GM13976 (cell line): Measurements from ENCODE around the gene CHEK1.

Source experiments
- DNase-seq: peaks from one replicate; pipeline ENCODE4 v3.0.0; 2012; ENCODE audit warnings: low spot score
- in situ Hi-C: fragments of 300-500 bp; cut with MboI; formaldehyde crosslinking; loops from one replicate; pipeline ENCODE4 v1.12.0; 2022; ENCODE audit warnings: low sequenced_read_pairs, mixed read lengths, inconsistent platforms; ENCODE audit not compliant: unreplicated experiment
- TF ChIP-seq, protein P1 (sequence below): IDR thresholded peaks from 2 replicates; pipeline ENCODE4 v1.5.1; 2012; ENCODE audit warnings: borderline replicate concordance, mild to moderate bottlenecking; ENCODE audit not compliant: insufficient read depth; ENCODE audit errors: extremely low read depth, missing control alignments, control extremely low read depth

The CHEK1 gene

DNA sequence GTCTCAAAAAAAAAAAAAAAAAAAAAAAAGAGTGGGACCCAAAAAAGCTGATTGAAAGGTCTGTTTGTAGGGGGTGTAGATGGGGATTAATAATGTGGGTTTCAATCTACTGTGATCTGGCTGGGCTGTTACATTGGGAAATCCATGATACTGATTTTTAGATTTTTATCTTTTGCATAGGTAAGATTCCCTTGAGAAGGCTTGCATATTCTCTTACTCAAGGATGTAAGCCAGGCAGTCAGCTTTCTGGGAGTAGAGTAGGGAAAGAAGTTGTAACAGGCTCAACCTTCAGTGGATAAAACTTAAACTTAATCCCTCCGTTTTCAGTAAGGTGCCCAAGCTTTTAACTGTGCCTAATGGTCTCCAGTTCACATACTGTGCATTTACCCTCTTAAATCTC lies 1.9 kb upstream of the CHEK1 start:
- in situ Hi-C loops: no loop called here
- TF ChIP-seq, protein P1, sequence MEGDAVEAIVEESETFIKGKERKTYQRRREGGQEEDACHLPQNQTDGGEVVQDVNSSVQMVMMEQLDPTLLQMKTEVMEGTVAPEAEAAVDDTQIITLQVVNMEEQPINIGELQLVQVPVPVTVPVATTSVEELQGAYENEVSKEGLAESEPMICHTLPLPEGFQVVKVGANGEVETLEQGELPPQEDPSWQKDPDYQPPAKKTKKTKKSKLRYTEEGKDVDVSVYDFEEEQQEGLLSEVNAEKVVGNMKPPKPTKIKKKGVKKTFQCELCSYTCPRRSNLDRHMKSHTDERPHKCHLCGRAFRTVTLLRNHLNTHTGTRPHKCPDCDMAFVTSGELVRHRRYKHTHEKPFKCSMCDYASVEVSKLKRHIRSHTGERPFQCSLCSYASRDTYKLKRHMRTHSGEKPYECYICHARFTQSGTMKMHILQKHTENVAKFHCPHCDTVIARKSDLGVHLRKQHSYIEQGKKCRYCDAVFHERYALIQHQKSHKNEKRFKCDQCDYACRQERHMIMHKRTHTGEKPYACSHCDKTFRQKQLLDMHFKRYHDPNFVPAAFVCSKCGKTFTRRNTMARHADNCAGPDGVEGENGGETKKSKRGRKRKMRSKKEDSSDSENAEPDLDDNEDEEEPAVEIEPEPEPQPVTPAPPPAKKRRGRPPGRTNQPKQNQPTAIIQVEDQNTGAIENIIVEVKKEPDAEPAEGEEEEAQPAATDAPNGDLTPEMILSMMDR: no peak
- DNase-seq: no peak

DNA sequence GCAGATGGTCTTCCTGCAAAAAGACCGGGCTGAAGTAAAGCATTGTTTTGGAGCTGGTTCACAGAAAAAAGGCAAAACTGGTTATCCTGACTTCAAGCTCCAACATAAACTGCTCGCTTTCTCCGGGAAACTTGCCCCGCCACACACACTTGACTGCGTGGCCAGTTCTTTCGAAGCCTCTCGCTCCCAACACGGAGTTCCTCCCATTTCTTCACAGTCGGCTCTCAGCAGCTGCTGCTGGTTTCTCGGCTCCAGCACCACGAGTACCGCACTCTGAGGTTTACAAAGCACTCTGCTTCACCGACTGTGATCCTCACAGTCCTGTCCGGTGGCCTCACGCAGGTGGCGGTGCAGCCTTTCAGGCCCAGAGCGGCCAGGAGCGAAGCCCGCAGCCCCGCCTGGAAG lies 264 bp downstream of the CHEK1 start:
- DNase-seq: no peak
- in situ Hi-C loops: no loop called here
- TF ChIP-seq, protein P1: no peak

DNA sequence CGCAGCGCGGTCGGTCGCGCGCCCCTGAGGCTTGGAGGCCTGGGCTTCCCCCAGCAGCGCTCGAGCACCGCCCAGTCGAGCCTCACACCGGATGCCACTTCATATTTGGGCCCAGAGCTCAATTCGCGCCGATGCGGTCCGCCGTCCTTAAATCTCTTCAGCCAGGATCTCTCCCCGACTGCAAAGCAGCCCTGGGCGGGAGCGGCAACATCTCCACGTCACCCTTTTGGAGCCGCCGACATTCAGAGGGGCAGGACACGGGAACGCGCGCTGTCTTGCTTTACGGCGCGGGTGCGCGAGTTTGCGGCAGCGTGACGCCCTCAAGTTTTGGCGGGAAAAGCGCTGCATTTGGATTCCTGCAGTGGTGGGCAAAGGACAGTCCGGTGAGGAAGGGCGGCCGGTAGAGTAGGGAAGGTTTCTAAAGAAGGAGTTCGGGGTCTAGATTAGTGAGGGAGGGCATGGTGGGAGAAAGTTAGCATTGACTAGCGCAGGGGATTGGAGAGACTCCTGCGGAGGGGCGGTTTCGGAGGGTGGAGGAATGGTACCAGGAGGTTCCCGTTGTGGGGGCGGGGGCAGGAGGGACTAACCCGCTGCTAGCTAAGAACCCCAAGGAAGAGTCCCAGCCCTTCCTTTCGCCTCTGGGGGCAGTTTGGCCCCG lies 796 bp downstream of the CHEK1 start:
- TF ChIP-seq, protein P1: no peak
- peak; percentile 86 for DNase-seq
- in situ Hi-C loops: no loop called here

DNA sequence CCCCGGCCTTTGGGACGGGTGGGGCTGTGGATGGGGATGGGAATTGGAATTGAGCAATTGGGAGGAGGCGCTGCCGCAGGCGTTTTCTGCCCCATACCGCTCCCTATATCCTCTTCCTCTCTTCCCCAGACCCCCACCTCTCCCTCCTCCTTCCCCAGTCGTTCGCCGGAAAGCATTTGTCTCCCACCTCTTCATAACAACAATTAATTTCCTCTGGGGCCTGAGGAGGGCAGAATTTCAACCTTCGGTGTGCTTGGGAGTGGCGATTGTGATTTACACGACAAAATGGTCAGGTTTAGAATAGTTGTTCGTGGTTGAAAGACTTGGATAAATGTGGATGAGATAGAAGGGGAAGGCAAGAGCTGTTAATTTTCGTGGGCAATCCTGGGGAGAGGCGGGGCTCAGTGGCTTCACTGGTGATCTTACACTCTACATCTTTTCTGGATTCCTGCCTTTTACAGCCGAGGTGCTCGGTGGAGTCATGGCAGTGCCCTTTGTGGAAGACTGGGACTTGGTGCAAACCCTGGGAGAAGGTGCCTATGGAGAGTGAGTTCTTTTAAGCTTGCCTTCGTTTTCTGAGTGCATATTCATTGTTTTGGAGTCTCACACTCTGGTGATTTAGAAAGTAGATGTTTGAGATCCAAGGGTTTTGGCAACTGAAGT lies 1.5 kb downstream of the CHEK1 start:
- in situ Hi-C loops: no loop called here
- peak; percentile 51 for DNase-seq
- TF ChIP-seq, protein P1: peak; percentile 45

DNA sequence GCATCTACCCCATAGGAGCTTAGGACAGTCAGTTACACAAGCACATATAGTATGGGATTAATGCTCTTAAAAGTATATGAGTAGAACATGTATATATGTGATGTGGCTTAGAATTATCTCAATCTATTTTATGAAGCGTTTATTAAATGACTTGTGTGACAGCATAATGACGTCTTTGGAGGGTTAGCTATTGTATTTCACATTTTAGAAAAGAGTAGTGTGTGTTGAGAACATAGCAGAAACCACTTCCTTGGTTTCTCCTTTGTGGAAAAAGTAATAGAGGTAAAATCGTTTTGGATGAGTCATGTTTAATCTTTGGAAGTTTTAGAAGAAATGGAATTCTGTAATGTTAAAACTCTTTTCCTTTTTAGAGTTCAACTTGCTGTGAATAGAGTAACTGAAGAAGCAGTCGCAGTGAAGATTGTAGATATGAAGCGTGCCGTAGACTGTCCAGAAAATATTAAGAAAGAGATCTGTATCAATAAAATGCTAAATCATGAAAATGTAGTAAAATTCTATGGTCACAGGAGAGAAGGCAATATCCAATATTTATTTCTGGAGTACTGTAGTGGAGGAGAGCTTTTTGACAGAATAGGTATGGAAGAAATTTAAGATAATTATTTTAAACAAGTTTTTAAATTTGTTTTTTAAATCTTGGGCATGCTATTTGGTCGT lies 2.4 kb downstream of the CHEK1 start:
- DNase-seq: no peak
- TF ChIP-seq, protein P1: no peak
- in situ Hi-C loops: no loop called here

DNA sequence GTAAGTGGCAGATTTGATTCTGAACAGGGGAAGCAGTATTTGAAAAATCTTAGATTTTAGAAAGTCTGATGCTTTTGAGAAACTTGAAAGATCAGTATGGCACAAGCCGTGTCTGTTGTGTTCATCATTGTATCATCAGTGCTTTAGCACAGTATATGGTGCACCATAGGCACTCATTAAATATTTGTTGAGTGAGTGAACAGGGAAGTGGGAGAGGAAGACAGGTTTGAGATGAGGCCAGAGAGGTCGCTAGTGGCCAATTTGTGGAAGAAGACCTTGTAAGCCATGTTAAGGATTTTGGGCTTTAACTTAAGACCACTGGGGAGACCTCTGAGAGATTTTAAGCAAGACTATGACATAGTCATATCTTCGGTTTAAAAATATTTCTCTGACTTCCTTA lies 12.9 kb downstream of the CHEK1 start:
- in situ Hi-C loops: no loop called here
- DNase-seq: no peak
- TF ChIP-seq, protein P1: no peak
